Heart right ventricle (tissue), 16 donors: ENCODE measurements around the gene CDK5R1. TPM values are rescaled to one million over a fixed set of nuclear protein-coding genes. Genes with fewer than 3 reads are reported as not detected.

Source experiments
- ATAC-seq, 8 donors: fragments of 200-7000 bp; cut with Tn5 transposase; one replicate each; pipeline ENCODE4 v1.9.1; 2020; ENCODE audit warnings: mild to moderate bottlenecking in 8 of 8, moderate library complexity in 8 of 8, moderate number of reproducible peaks in 1 of 8
- DNase-seq, 2 donors: peaks; one replicate each; pipeline ENCODE4 v3.0.0-alpha.2; 2020
- H3K27ac ChIP-seq, 10 donors: fragments of 200-600 bp; sonication (generic) in 2 of 10; one replicate each; pipeline versions ENCODE4 v1.5.0 to v1.8.0; 2020 to 2022; ENCODE audit warnings: mild to moderate bottlenecking in 3 of 10
- H3K27me3 ChIP-seq, 7 donors: fragments of 200-600 bp; one replicate each; pipeline ENCODE4 v1.8.0; 2021 to 2022; ENCODE audit warnings: mild to moderate bottlenecking in 2 of 7
- H3K36me3 ChIP-seq, 9 donors: fragments of 200-600 bp; sonication (generic) in 1 of 9; one replicate each; pipeline versions ENCODE4 v1.5.0 to v1.8.0; 2020 to 2022; ENCODE audit warnings: mild to moderate bottlenecking in 2 of 9
- H3K4me1 ChIP-seq, 9 donors: fragments of 200-600 bp; sonication (generic) in 1 of 9; one replicate each; pipeline versions ENCODE4 v1.5.0 to v1.8.0; 2020 to 2022; ENCODE audit warnings: mild to moderate bottlenecking in 4 of 9
- H3K4me3 ChIP-seq, 10 donors: fragments of 200-600 bp; sonication (generic) in 2 of 10; one replicate each; pipeline versions ENCODE4 v1.5.0 to v1.8.0; 2020 to 2022; ENCODE audit warnings: mild to moderate bottlenecking in 7 of 10, moderate library complexity in 2 of 10
- H3K9me3 ChIP-seq, 11 donors: fragments of 200-600 bp in 10 of 11; sonication (generic) in 2 of 11; one replicate each; pipeline versions ENCODE4 v1.5.0 to v1.8.0; 2013 to 2022; ENCODE audit warnings: mild to moderate bottlenecking in 2 of 11, control low read depth in 1 of 11, moderate library complexity in 1 of 11
- CTCF ChIP-seq, 9 donors: fragments of 200-600 bp; sonication (generic) in 2 of 9; IDR thresholded peaks; one replicate each; pipeline versions ENCODE4 v1.5.0 to v1.8.0; 2021 to 2022; ENCODE audit warnings: antibody characterized with exemption in 9 of 9, mild to moderate bottlenecking in 5 of 9, moderate library complexity in 1 of 9
- WGBS, 2 donors: extraction: QIAGEN DNeasy Blood & Tissue Kit; methylation state at CpG; one replicate each; pipeline ENCODE4 v1.1.7; 2013; ENCODE audit warnings: inconsistent platforms in 1 of 2; 5-methylcytosine and 5-hydroxymethylcytosine counted together
- intact Hi-C, 10 donors: fragments of 100-400 bp; cut with DNase I; formaldehyde crosslinking; loops; one replicate each; pipeline versions ENCODE4 v1.11.1 to v1.14.2; 2022
- polyA plus RNA-seq, 2 donors: library from polyadenylated mRNA; stranded (reverse); fragments of 200-250 nt; gene quantifications; one replicate each; pipeline ENCODE4 v1.2.3, GENCODE V29; 2013
- total RNA-seq, 10 donors: library from RNA; stranded (reverse); fragmentation: NEBNext Ultra II Directional in 3 of 10; extraction: Animal tissue kit (Norgen Biotek cat#: 25700) in 3 of 10; gene quantifications; one replicate each; pipeline versions ENCODE4 v1.2.1 to v1.2.4, GENCODE V29; 2021 to 2023
- donor health status: Arrhythmogenic right ventricular cardiomyopathy.
- donor health status: ischemic (EF 13 %, LVEDD 7.1; RV severe dilation, severe dysfunction).
- donor health status: healthy with polysubstance abuse.
- donor health status: DM: no; HTN: yes; CAD: no.
- donor health status: DM: no; HTN: no; CAD: no.
- donor health status: ischemic (EF 25% LVEDD 6.9; RV normal size, moderate dysfunction).
- donor health status: ischemic (EF 25% LVEDD 5.7; RV mildly dilated, moderate dysfunction).
- donor health status: healthy.
- donor health status: DM: yes; HTN: yes; CAD: no.
- donor health status: Ischemic cardiomyopathy.
- donor health status: ischemic (EF 35%, LVEDD 5.7; RV mildly dilated, moderate dysfunction).
- donor health status: nonischemic (EF 11% LVEDD 7.7; RV severe dilation, severe dysfunction).
- donor health status: DM: yes; HTN: yes; CAD: no.
- donor health status: PGD.
- donor health status: ischemic (EF 29% LVEDD 5.4; RV normal size, mild dysfunction).
- donor health status: nonischemic (EF 23%, LVEDD 6.1; RV moderate dilation, normal function).

The CDK5R1 gene
- total and polyA plus RNA-seq, 12 donors: 0.66 to 2.1 (median 1.3) TPM

DNA sequence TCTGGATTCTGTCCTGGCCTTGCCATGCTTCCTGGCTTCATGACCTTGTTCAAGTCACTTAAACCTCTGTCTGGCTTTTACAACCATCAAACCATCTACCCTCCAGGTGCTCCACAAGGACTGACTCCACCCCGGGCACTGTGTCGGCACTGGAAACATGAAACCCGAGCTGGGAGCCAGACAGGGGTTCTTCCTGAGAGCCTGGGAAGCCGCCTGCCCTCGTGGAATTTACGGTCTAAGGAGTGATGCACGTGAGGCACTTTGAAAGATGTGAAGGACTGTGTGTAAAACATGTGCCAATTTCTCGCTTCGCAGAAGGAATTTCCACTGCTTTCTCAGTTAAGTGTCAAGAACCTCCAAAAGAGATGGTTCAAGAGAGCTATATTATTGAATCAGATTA lies 11.6 kb downstream of the CDK5R1 start:
- ATAC-seq (no peak), DNase-seq (no peak)
- no peaks in the 10 kb centered on the region for H3K27me3 ChIP-seq
- no peak overlapping the region for H3K27ac ChIP-seq
- peaks cover 4 to 41% (median 21%) of the 10 kb centered on the region in 9 donors for H3K4me1 ChIP-seq
- intact Hi-C loops: loop anchor here in 3 of 10 donors (5.0 to 10.0 kb wide), 3 partner anchors 39 to 116 kb away; no protein-coding TSS in a partner anchor
- H3K36me3 ChIP-seq: peaks cover 0 to 4% (median 0%) of the 10 kb centered on the region in 9 donors
- 84 to 86% methylated on average over 9 of the region's 9 CpGs for WGBS, 2 donors
- no peak overlapping the region for H3K4me3 ChIP-seq
- TF ChIP-seq CTCF (IDR thresholded peaks at IDR 0.05): no peak
- H3K9me3 ChIP-seq: no peaks in the 10 kb centered on the region

- ATAC-seq (no peak), DNase-seq (no peak)
- Histone ChIP-seq H3K4me1 (peaks cover 0 to 27% (median 0%) of the 10 kb centered on the region in 9 donors), H3K27ac (no peak overlapping the region), H3K27me3 (no peaks in the 10 kb centered on the region), H3K4me3 (no peak overlapping the region), H3K9me3 (no peaks in the 10 kb centered on the region), H3K36me3 (no peaks in the 10 kb centered on the region)
- WGBS, 2 donors: 95 to 99% methylated on average over 3 of the region's 3 CpGs
- intact Hi-C loops: loop anchor here in 1 of 10 donors (10.0 kb wide), 1 partner anchor 103 kb away; no protein-coding TSS in a partner anchor
- TF ChIP-seq CTCF (IDR thresholded peaks at IDR 0.05): no peak
These were observed 15.2 kb downstream of the CDK5R1 start for GRCh38 chr17:32502013-32502412.

DNA sequence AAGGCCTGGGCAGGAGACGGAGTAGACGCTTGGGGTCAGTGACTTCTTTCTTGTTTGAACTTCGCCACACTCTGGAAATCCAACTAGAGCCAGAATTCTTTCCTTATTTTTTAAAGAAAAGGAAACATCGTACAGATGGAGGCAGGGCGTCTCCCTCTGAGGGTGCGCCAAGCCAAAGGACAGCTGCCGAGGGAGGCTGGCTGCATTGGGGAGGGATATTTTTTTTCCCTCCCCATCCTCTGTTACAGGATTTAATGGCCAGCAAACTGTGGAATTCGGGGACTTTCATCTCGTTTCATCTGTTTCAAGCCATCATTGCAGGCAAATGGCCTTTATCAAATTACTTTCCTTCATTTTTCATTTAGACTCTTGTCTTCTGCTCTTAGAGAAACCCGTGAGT lies 15.9 kb downstream of the CDK5R1 start:
- no peak for ATAC-seq
- Histone ChIP-seq H3K4me1 (peaks cover 0 to 27% (median 0%) of the 10 kb centered on the region in 9 donors), H3K36me3 (no peaks in the 10 kb centered on the region), H3K27me3 (no peaks in the 10 kb centered on the region), H3K4me3 (no peak overlapping the region), H3K9me3 (no peaks in the 10 kb centered on the region), H3K27ac (peak overlapping the region in 1 of 10 donors; percentile 79)
- intact Hi-C loops: loop anchor here in 1 of 10 donors (10.0 kb wide), 1 partner anchor 102 kb away; no protein-coding TSS in a partner anchor
- no peak for TF ChIP-seq CTCF (IDR thresholded peaks at IDR 0.05)
- DNase-seq: no peak
- WGBS, 2 donors: 72 to 80% methylated on average over 10 of the region's 10 CpGs

- WGBS, 2 donors: 76 to 78% methylated on average over 7 of the region's 7 CpGs
- peak in 4 of 8 donors; percentile 34 to 64 (median 38) for ATAC-seq
- intact Hi-C loops: loop anchor here in 1 of 10 donors (10.0 kb wide), 1 partner anchor 101 kb away; no protein-coding TSS in a partner anchor
These were observed 16.7 kb downstream of the CDK5R1 start for GRCh38 chr17:32503251-32504165.

More at GRCh38 chr17:32503251-32504165, 16.7 kb downstream of the CDK5R1 start:
- Histone ChIP-seq H3K9me3 (no peaks in the 10 kb centered on the region), H3K27me3 (no peaks in the 10 kb centered on the region), H3K4me3 (no peak overlapping the region), H3K27ac (peak overlapping the region in 2 of 10 donors; percentile 4 to 79), H3K36me3 (no peaks in the 10 kb centered on the region), H3K4me1 (peaks cover 0 to 27% (median 0%) of the 10 kb centered on the region in 9 donors)
- DNase-seq: no peak
- TF ChIP-seq CTCF (IDR thresholded peaks at IDR 0.05): no peak
